HEK293 (cell line): ENCODE data around the gene ARV1.

ENCODE experiments used
- CTCF ChIA-PET: fragments of 350-600 bp; formaldehyde crosslinking; extraction: SDS; loops from one replicate; lab custom pipeline; 2021; ENCODE audit warnings: antibody characterized with exemption; lab: Yijun Ruan, JAX
- POLR2A ChIA-PET: fragments of 300-600 bp; formaldehyde crosslinking; extraction: SDS; loops from one replicate; lab custom pipeline; 2020; ENCODE audit warnings: antibody characterized with exemption, inconsistent platforms; lab: Yijun Ruan, JAX
- H3K27ac ChIP-seq: fragments of 200-500 bp; sonication (Bioruptor generic); 2 replicates; pipeline ENCODE4 v1.5.1; 2014; ENCODE audit warnings: low read depth, low read length, control low read depth, inconsistent platforms; ENCODE audit errors: extremely low read depth
- H3K36me3 ChIP-seq, 2 experiments: fragments of 200-500 bp in 1 of 2; sonication (Bioruptor generic) in 1 of 2; 1 replicate in 1 of 2; 2 replicates in 1 of 2; pipeline ENCODE4 v1.5.1; 2014 to 2017; ENCODE audit warnings: inconsistent platforms in 2 of 2, low read length in 2 of 2; ENCODE audit not compliant: control insufficient read depth in 2 of 2, insufficient read depth in 1 of 2
- H3K4me1 ChIP-seq: fragments of 200-500 bp; sonication (Bioruptor generic); 2 replicates; pipeline ENCODE4 v1.5.1; 2014; ENCODE audit warnings: mild to moderate bottlenecking, low read length, inconsistent platforms; ENCODE audit not compliant: control insufficient read depth, insufficient read depth
- H3K4me3 ChIP-seq: 2 replicates; pipeline ENCODE4 v1.5.1; 2011; ENCODE audit warnings: low read depth, mild to moderate bottlenecking, control low read depth, low read length, moderate library complexity
- H3K9me3 ChIP-seq: fragments of 200-500 bp; sonication (Bioruptor generic); 2 replicates; pipeline ENCODE4 v1.5.1; 2014; ENCODE audit warnings: low read depth, low read length, inconsistent platforms; ENCODE audit not compliant: control insufficient read depth, insufficient read depth
- CTCF ChIP-seq: fragments of 450-650 bp; formaldehyde crosslinking; IDR thresholded peaks from 2 replicates; pipeline ENCODE4 v1.5.1; 2016; ENCODE audit warnings: missing biosample characterization, missing genetic modification characterization
- IKZF3 ChIP-seq: fragments of 450-650 bp; IDR thresholded peaks from 2 replicates; pipeline ENCODE4 v1.5.0; 2018; ENCODE audit warnings: missing biosample characterization, mild to moderate bottlenecking, missing genetic modification characterization, moderate library complexity
- OSR2 ChIP-seq: fragments of 450-650 bp; formaldehyde crosslinking; IDR thresholded peaks from 2 replicates; pipeline ENCODE4 v1.5.1; 2016; ENCODE audit warnings: missing biosample characterization, missing genetic modification characterization
- PATZ1 ChIP-seq: fragments of 450-650 bp; formaldehyde crosslinking; IDR thresholded peaks from 2 replicates; pipeline ENCODE4 v1.5.1; 2016; ENCODE audit warnings: missing biosample characterization, missing genetic modification characterization
- YY2 ChIP-seq: fragments of 450-650 bp; formaldehyde crosslinking; IDR thresholded peaks from 2 replicates; pipeline ENCODE4 v1.5.1; 2016; ENCODE audit warnings: missing biosample characterization, missing genetic modification characterization
- ZBTB8A ChIP-seq: fragments of 450-650 bp; formaldehyde crosslinking; IDR thresholded peaks from 2 replicates; pipeline ENCODE4 v1.5.1; 2016; ENCODE audit warnings: missing biosample characterization, missing genetic modification characterization
- ZFHX2 ChIP-seq: fragments of 450-650 bp; formaldehyde crosslinking; conservative IDR thresholded peaks from 2 replicates; pipeline ENCODE4 v1.5.1; 2016; ENCODE audit warnings: missing biosample characterization, missing genetic modification characterization
- ZNF10 ChIP-seq: fragments of 450-650 bp; formaldehyde crosslinking; IDR thresholded peaks from 2 replicates; pipeline ENCODE4 v1.5.1; 2017; ENCODE audit warnings: missing biosample characterization, missing genetic modification characterization
- ZNF138 ChIP-seq: fragments of 450-650 bp; formaldehyde crosslinking; IDR thresholded peaks from 2 replicates; pipeline ENCODE4 v1.5.1; 2016; ENCODE audit warnings: missing biosample characterization, missing genetic modification characterization, borderline replicate concordance
- ZNF16 ChIP-seq: fragments of 450-650 bp; formaldehyde crosslinking; IDR thresholded peaks from 2 replicates; pipeline ENCODE4 v1.5.1; 2016; ENCODE audit warnings: low read depth, missing biosample characterization, missing genetic modification characterization
- ZNF221 ChIP-seq: fragments of 450-650 bp; formaldehyde crosslinking; IDR thresholded peaks from 2 replicates; pipeline ENCODE4 v1.5.1; 2017; ENCODE audit warnings: missing biosample characterization, missing genetic modification characterization, borderline replicate concordance
- ZNF223 ChIP-seq: fragments of 450-650 bp; formaldehyde crosslinking; IDR thresholded peaks from 2 replicates; pipeline ENCODE4 v1.5.1; 2016; ENCODE audit warnings: missing biosample characterization, missing genetic modification characterization
- ZNF266 ChIP-seq: fragments of 450-650 bp; formaldehyde crosslinking; IDR thresholded peaks from 2 replicates; pipeline ENCODE4 v1.5.1; 2016; ENCODE audit warnings: missing biosample characterization, missing genetic modification characterization, low read depth
- ZNF350 ChIP-seq: fragments of 450-650 bp; formaldehyde crosslinking; IDR thresholded peaks from 2 replicates; pipeline ENCODE4 v1.5.0; 2017; ENCODE audit warnings: missing biosample characterization, mild to moderate bottlenecking, missing genetic modification characterization
- ZNF394 ChIP-seq: fragments of 450-650 bp; formaldehyde crosslinking; IDR thresholded peaks from 2 replicates; pipeline ENCODE4 v1.5.1; 2016; ENCODE audit warnings: missing biosample characterization, missing genetic modification characterization, mild to moderate bottlenecking, moderate library complexity, borderline replicate concordance
- ZNF514 ChIP-seq: fragments of 450-650 bp; formaldehyde crosslinking; IDR thresholded peaks from 2 replicates; pipeline ENCODE4 v1.5.1; 2016; ENCODE audit warnings: missing biosample characterization, missing genetic modification characterization
- ZNF521 ChIP-seq: fragments of 450-650 bp; formaldehyde crosslinking; IDR thresholded peaks from 2 replicates; pipeline ENCODE4 v1.5.1; 2017; ENCODE audit warnings: missing biosample characterization, mild to moderate bottlenecking, missing genetic modification characterization
- ZNF529 ChIP-seq: fragments of 450-650 bp; formaldehyde crosslinking; IDR thresholded peaks from 2 replicates; pipeline ENCODE4 v1.5.1; 2017; ENCODE audit warnings: missing genetic modification characterization, missing biosample characterization; ENCODE audit not compliant: insufficient replicate concordance
- ZNF558 ChIP-seq: fragments of 450-650 bp; formaldehyde crosslinking; IDR thresholded peaks from 2 replicates; pipeline ENCODE4 v1.5.1; 2016; ENCODE audit warnings: missing biosample characterization, missing genetic modification characterization
- ZNF610 ChIP-seq: fragments of 450-650 bp; formaldehyde crosslinking; IDR thresholded peaks from 2 replicates; pipeline ENCODE4 v1.5.1; 2016; ENCODE audit warnings: missing biosample characterization, missing genetic modification characterization, borderline replicate concordance
- ZNF629 ChIP-seq: fragments of 450-650 bp; formaldehyde crosslinking; IDR thresholded peaks from 2 replicates; pipeline ENCODE4 v1.5.1; 2017; ENCODE audit warnings: missing biosample characterization, missing genetic modification characterization
- ZNF830 ChIP-seq: fragments of 450-650 bp; IDR thresholded peaks from 2 replicates; pipeline ENCODE4 v1.5.0; 2018; ENCODE audit warnings: missing biosample characterization, missing genetic modification characterization, low read depth, mild to moderate bottlenecking, moderate library complexity
- ZNF843 ChIP-seq: fragments of 450-650 bp; formaldehyde crosslinking; IDR thresholded peaks from 2 replicates; pipeline ENCODE4 v1.5.1; 2016; ENCODE audit warnings: missing biosample characterization, missing genetic modification characterization
- TF ChIP-seq, protein P1 (sequence below): fragments of 450-650 bp; formaldehyde crosslinking; IDR thresholded peaks from 2 replicates; pipeline ENCODE4 v1.5.1; 2017; ENCODE audit warnings: missing biosample characterization, missing genetic modification characterization
- TF ChIP-seq, protein P2 (sequence below): fragments of 450-650 bp; formaldehyde crosslinking; IDR thresholded peaks from 2 replicates; pipeline ENCODE4; 2016; ENCODE audit warnings: missing biosample characterization, missing genetic modification characterization
- TF ChIP-seq, protein P3 (sequence below): fragments of 450-650 bp; formaldehyde crosslinking; IDR thresholded peaks from 2 replicates; pipeline ENCODE4 v1.5.1; 2016; ENCODE audit warnings: missing biosample characterization, missing genetic modification characterization

ARV1 gene

GRCh38 chr1:231039161-231040018, 60.5 kb downstream of the ARV1 start (continued):
- TF ChIP-seq ZFHX2 (tag by site-specific recombination) (peak; percentile 69), IKZF3 (0 out of 2 replicates have a peak, but pooled peaks have one; percentile 33), ZBTB8A (tag by site-specific recombination) (peak; percentile 96), ZNF629 (tag by site-specific recombination) (peak; percentile 32; the same call in 1 of the 2 replicates)
- TF ChIP-seq, protein P1, sequence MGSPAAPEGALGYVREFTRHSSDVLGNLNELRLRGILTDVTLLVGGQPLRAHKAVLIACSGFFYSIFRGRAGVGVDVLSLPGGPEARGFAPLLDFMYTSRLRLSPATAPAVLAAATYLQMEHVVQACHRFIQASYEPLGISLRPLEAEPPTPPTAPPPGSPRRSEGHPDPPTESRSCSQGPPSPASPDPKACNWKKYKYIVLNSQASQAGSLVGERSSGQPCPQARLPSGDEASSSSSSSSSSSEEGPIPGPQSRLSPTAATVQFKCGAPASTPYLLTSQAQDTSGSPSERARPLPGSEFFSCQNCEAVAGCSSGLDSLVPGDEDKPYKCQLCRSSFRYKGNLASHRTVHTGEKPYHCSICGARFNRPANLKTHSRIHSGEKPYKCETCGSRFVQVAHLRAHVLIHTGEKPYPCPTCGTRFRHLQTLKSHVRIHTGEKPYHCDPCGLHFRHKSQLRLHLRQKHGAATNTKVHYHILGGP (tag by site-specific recombination) = 0 out of 2 replicates have a peak, but pooled peaks have one; percentile 5

- Histone ChIP-seq H3K9me3 (no peaks in the 10 kb centered on the region), H3K27ac (peak within 1 kb of the TSS; percentile 78; the same call in 1 of the 2 replicates), H3K36me3 (no peaks in the 10 kb centered on the region), H3K4me1 (peaks cover 18% of the 10 kb centered on the region), H3K4me3 (peak within 1 kb of the TSS; percentile 78)
- CTCF ChIA-PET = interaction anchor here (0.6 kb wide), 3 partner anchors 43 to 162 kb away, joined by 3 to 4 read pairs (median 3); no protein-coding TSS in a partner anchor
- POLR2A ChIA-PET = interaction anchor here (0.6 to 1.1 kb wide), 3 partner anchors 52 to 398 kb away, joined by 3 to 7 read pairs (median 3); partner anchors contain the start of gene TRIM67
- no peak for TF ChIP-seq YY2 (tag by site-specific recombination)
- TF ChIP-seq ZNF558 (tag by site-specific recombination) = no peak
- TF ChIP-seq ZNF521 = no peak
- TF ChIP-seq PATZ1 (tag by site-specific recombination) = peak; percentile 93
- peak; percentile 51 for TF ChIP-seq ZNF610 (tag by site-specific recombination)
- TF ChIP-seq CTCF (tag by site-specific recombination) = no peak; the same call in 1 of the 2 replicates
- no peak for TF ChIP-seq ZNF138
- no peak for TF ChIP-seq ZNF223 (tag by site-specific recombination)
- TF ChIP-seq, protein P2, sequence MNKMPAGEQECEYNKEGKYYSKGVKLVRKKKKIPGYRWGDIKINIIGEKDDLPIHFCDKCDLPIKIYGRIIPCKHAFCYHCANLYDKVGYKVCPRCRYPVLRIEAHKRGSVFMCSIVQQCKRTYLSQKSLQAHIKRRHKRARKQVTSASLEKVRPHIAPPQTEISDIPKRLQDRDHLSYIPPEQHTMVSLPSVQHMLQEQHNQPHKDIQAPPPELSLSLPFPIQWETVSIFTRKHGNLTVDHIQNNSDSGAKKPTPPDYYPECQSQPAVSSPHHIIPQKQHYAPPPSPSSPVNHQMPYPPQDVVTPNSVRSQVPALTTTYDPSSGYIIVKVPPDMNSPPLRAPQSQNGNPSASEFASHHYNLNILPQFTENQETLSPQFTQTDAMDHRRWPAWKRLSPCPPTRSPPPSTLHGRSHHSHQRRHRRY = 0 out of 2 replicates have a peak, but pooled peaks have one; percentile 66
- TF ChIP-seq OSR2 (tag by site-specific recombination) = no peak
- no peak for TF ChIP-seq ZNF16 (tag by site-specific recombination)
- TF ChIP-seq, protein P3, sequence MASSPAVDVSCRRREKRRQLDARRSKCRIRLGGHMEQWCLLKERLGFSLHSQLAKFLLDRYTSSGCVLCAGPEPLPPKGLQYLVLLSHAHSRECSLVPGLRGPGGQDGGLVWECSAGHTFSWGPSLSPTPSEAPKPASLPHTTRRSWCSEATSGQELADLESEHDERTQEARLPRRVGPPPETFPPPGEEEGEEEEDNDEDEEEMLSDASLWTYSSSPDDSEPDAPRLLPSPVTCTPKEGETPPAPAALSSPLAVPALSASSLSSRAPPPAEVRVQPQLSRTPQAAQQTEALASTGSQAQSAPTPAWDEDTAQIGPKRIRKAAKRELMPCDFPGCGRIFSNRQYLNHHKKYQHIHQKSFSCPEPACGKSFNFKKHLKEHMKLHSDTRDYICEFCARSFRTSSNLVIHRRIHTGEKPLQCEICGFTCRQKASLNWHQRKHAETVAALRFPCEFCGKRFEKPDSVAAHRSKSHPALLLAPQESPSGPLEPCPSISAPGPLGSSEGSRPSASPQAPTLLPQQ (tag by site-specific recombination) = peak; percentile 58
- no peak for TF ChIP-seq ZNF221
- TF ChIP-seq ZNF394 (tag by site-specific recombination) = no peak
- no peak for TF ChIP-seq ZNF514 (tag by site-specific recombination)
- TF ChIP-seq ZNF350 = no peak
- no peak for TF ChIP-seq ZNF830 (tag by site-specific recombination)
- TF ChIP-seq ZNF10 (tag by site-specific recombination) = no peak
- TF ChIP-seq ZNF266 (tag by site-specific recombination) = peak; percentile 57; the same call in 1 of the 2 replicates
- peak; percentile 71; the same call in 1 of the 2 replicates for TF ChIP-seq ZNF843 (tag by site-specific recombination)
- TF ChIP-seq ZNF529 (tag by site-specific recombination) = no peak
These were observed 61.3 kb downstream of the ARV1 start, which contains the start of gene FAM89A for GRCh38 chr1:231040019-231040799. Gene FAM89A (minus strand): TSS chr1:231040254. CDS start chr1:231040211, 43 bp downstream.
